GM12892 (cell line): ENCODE measurements around the gene TFF3.

ENCODE experiments used
- POLR2A ChIP-seq: IDR thresholded peaks from 2 replicates; pipeline ENCODE4 v1.6.1; 2011; ENCODE audit warnings: low read depth, low read length, control low read depth
- POLR2AphosphoS5 ChIP-seq: IDR thresholded peaks from 2 replicates; pipeline ENCODE4 v1.6.1; 2011; ENCODE audit warnings: low read depth, low read length, control low read depth

DNA sequence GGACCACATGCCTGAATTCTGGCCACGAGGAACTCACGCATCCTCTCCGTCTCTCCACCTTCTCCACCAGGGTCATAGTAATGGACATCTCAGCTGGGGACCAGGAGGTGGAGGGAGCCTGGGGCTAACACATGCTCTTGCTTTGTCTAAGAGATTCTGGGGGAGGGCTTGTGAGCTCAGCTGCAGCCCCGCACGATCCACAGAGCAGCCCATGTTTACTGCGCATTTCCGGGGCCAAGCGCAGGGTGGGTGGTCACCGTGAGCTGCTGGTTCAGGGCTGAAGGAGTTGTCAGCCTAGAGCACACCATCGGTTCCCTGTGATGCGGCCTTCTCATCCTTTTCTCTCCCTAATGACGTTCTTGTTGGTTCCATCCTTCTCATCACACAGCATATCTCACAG lies 43.1 kb upstream of the TFF3 start:
- TF ChIP-seq POLR2AphosphoS5: no peak
- no peak for TF ChIP-seq POLR2A
